Heart left ventricle (tissue), 13 donors: Measurements from ENCODE around the gene SETD3.

ENCODE experiments used
- POLR2A ChIP-seq, 2 donors: fragments of 450-650 bp; IDR thresholded peaks; one replicate each; pipeline ENCODE4 v1.6.1; 2017; ENCODE audit warnings: antibody characterized with exemption in 2 of 2, mild to moderate bottlenecking in 2 of 2, moderate library complexity in 2 of 2
- TF ChIP-seq, protein P1 (sequence below), 12 donors: fragments of 200-600 bp; sonication (generic) in 4 of 12; IDR thresholded peaks; one replicate each; pipeline versions ENCODE4 v1.5.0 to v1.8.0; 2018 to 2022; ENCODE audit warnings: antibody characterized with exemption in 12 of 12, mild to moderate bottlenecking in 5 of 12
- donor health status: ischemic (EF 13 %, LVEDD 7.1; RV severe dilation, severe dysfunction).
- donor health status: DM: no; HTN: yes; CAD: no.
- donor health status: DM: no; HTN: no; CAD: no.
- donor health status: ischemic (EF 25% LVEDD 6.9; RV normal size, moderate dysfunction).
- donor health status: ischemic (EF 25% LVEDD 5.7; RV mildly dilated, moderate dysfunction).
- donor health status: ischemic (EF 35%, LVEDD 5.7; RV mildly dilated, moderate dysfunction).
- donor health status: nonischemic (EF 11% LVEDD 7.7; RV severe dilation, severe dysfunction).
- donor health status: DM: yes; HTN: yes; CAD: no.
- donor health status: PGD.
- donor health status: ischemic (EF 29% LVEDD 5.4; RV normal size, mild dysfunction).
- donor health status: nonischemic (EF 23%, LVEDD 6.1; RV moderate dilation, normal function).

DNA sequence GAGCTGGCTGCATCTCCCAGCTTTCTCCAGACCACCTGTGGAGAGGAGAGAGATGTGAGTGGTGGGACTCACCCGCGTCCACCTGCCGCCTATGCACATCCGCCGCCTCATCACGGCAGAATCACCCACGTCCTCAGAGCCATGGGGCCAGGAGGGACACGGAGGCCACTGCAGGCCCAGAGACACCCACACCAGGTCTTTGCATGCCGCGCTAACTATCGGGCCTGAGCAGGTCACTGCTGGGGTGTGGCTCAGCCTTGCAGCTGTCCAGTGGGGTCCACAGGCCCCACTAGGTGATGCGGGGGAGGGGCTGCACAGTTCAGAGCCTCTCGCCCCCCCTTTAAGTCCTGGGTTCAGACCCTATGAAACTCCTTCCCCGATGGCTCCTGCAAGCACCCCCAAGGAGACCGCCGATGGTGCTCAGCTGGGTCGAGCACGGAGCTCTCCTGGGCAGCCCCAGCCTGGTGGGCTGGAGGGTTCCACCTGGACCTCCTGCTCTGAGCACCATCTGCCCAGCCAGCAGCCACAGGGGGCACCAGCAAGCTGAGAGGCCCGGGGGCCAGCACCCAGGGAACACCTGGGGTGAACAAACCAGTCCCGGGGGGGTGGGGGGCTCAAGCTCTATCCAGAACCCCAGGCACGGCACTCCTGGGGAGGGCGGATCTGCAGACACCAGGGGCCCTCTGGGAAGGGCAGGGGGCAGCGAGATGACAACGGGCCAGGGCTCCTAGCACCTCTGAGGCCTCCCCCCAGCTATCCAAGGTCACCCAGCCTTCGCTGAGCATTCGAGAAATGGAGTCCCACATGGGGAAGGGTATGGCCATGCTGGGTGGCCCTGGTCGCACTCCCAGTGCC, 34.9 kb upstream of the SETD3 start:
- TF ChIP-seq, protein P1, sequence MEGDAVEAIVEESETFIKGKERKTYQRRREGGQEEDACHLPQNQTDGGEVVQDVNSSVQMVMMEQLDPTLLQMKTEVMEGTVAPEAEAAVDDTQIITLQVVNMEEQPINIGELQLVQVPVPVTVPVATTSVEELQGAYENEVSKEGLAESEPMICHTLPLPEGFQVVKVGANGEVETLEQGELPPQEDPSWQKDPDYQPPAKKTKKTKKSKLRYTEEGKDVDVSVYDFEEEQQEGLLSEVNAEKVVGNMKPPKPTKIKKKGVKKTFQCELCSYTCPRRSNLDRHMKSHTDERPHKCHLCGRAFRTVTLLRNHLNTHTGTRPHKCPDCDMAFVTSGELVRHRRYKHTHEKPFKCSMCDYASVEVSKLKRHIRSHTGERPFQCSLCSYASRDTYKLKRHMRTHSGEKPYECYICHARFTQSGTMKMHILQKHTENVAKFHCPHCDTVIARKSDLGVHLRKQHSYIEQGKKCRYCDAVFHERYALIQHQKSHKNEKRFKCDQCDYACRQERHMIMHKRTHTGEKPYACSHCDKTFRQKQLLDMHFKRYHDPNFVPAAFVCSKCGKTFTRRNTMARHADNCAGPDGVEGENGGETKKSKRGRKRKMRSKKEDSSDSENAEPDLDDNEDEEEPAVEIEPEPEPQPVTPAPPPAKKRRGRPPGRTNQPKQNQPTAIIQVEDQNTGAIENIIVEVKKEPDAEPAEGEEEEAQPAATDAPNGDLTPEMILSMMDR (IDR thresholded peaks at IDR 0.05), result no peak
- no peak for TF ChIP-seq POLR2A (IDR thresholded peaks at IDR 0.05)
